Neutrophil (primary cell): Measurements from ENCODE around the gene PODN.

Experiments used
- H3K27ac ChIP-seq: fragments of 200-600 bp; sonication (generic); 2 replicates; pipeline ENCODE4 v1.5.1; 2016; ENCODE audit warnings: mild to moderate bottlenecking, moderate library complexity
- H3K27me3 ChIP-seq: fragments of 200-600 bp; sonication (generic); 2 replicates; pipeline ENCODE4 v1.6.0; 2016; ENCODE audit warnings: mild to moderate bottlenecking
- H3K36me3 ChIP-seq: fragments of 200-600 bp; sonication (generic); 2 replicates; pipeline ENCODE4 v1.5.1; 2017
- H3K4me1 ChIP-seq, 2 experiments: fragments of 200-600 bp in 1 of 2; sonication (generic) in 1 of 2; 1 replicate in 1 of 2; 2 replicates in 1 of 2; pipeline versions ENCODE4 v1.5.1 to v1.6.1; 2013 to 2016; ENCODE audit warnings: low read depth in 1 of 2, low read length in 1 of 2, mild to moderate bottlenecking in 1 of 2, moderate library complexity in 1 of 2; ENCODE audit not compliant: control insufficient read depth in 1 of 2, insufficient read depth in 1 of 2
- H3K4me3 ChIP-seq, 2 experiments: fragments of 200-600 bp in 1 of 2; sonication (generic) in 1 of 2; 1 replicate in 1 of 2; 2 replicates in 1 of 2; pipeline ENCODE4 v1.5.1; 2013 to 2016; ENCODE audit warnings: low read depth in 1 of 2, low read length in 1 of 2, mild to moderate bottlenecking in 1 of 2, moderate library complexity in 1 of 2
- H3K9me3 ChIP-seq: fragments of 200-600 bp; sonication (generic); 2 replicates; pipeline ENCODE4 v1.5.1; 2016
- TF ChIP-seq, protein P1 (sequence below): fragments of 200-600 bp; sonication (generic); IDR thresholded peaks from 2 replicates; pipeline ENCODE4 v1.5.1; 2016; ENCODE audit warnings: antibody characterized with exemption

PODN gene

DNA sequence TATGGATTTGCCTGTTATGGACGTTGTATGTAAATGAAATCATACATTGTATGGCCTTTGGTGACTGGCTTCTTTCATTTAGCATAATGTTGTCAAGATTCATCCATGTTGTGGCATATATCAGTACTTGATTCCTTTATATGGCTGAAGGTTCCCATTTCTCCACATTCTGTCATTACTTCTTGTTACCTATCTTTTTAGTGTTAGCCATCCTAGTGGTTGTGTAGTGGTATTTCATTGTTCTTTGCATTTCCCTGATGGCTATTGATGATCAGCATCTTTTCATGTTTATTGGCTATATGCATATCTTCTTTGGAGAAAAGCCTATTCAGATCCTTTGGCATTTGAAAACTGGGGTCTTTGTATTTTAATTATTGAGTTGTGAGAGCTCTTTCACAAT lies 39.8 kb upstream of the PODN start:
- no peak overlapping the region for H3K27ac ChIP-seq
- no peak overlapping the region for H3K4me3 ChIP-seq
- no peaks in the 10 kb centered on the region for H3K36me3 ChIP-seq
- TF ChIP-seq, protein P1, sequence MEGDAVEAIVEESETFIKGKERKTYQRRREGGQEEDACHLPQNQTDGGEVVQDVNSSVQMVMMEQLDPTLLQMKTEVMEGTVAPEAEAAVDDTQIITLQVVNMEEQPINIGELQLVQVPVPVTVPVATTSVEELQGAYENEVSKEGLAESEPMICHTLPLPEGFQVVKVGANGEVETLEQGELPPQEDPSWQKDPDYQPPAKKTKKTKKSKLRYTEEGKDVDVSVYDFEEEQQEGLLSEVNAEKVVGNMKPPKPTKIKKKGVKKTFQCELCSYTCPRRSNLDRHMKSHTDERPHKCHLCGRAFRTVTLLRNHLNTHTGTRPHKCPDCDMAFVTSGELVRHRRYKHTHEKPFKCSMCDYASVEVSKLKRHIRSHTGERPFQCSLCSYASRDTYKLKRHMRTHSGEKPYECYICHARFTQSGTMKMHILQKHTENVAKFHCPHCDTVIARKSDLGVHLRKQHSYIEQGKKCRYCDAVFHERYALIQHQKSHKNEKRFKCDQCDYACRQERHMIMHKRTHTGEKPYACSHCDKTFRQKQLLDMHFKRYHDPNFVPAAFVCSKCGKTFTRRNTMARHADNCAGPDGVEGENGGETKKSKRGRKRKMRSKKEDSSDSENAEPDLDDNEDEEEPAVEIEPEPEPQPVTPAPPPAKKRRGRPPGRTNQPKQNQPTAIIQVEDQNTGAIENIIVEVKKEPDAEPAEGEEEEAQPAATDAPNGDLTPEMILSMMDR, result no peak
- no peaks in the 10 kb centered on the region for H3K27me3 ChIP-seq
- H3K4me1 ChIP-seq, result peaks cover 28 to 29% of the 10 kb centered on the region in 2 experiments
- H3K9me3 ChIP-seq, result no peaks in the 10 kb centered on the region

DNA sequence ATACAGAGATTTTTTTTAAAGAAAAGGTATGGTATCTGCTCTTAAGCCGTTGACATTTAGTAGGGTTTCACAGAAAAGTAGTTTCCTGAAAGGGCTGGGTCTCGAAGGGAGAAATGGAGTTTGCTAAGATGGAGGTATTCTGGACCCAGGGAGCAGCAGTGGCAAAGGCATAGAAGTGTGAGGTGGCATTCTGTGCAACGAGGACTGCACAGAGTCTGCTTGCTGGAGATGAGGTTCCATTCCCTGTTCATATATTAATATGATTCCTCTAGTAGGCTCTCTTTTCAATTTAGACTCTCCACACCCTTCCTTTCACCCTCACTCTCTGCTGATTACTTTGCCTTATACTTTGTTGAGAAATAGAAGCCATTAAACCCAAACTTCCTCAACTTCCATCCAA lies 38.5 kb upstream of the PODN start:
- Histone ChIP-seq H3K27me3 (no peaks in the 10 kb centered on the region), H3K27ac (no peak overlapping the region), H3K4me1 (peaks cover 27 to 28% of the 10 kb centered on the region in 2 experiments), H3K36me3 (peaks cover 1% of the 10 kb centered on the region), H3K9me3 (no peaks in the 10 kb centered on the region), H3K4me3 (no peak overlapping the region)
- TF ChIP-seq, protein P1, result no peak

DNA sequence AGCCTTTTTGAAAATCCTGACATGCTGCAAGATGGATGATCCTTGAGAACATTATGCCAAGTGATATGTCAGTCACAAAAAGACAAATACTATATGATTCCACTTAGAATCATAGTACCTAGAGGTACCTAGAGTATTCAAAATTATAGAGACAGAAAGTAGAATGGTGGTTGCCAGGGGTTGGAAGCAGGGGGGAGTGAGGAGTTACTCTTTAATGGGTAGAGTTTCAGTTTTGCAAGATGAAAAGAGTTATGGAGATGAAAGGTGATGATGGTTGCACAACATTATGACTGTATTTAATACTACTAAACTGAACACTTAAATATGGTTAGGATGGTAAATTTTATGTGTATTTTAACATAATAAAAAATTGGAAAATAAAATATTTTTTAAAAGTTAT lies 37.9 kb upstream of the PODN start:
- Histone ChIP-seq H3K27ac (no peak overlapping the region), H3K9me3 (no peaks in the 10 kb centered on the region), H3K4me1 (peaks cover 27 to 28% of the 10 kb centered on the region in 2 experiments), H3K36me3 (peaks cover 6% of the 10 kb centered on the region), H3K27me3 (no peaks in the 10 kb centered on the region), H3K4me3 (no peak overlapping the region)
- TF ChIP-seq, protein P1, result no peak

DNA sequence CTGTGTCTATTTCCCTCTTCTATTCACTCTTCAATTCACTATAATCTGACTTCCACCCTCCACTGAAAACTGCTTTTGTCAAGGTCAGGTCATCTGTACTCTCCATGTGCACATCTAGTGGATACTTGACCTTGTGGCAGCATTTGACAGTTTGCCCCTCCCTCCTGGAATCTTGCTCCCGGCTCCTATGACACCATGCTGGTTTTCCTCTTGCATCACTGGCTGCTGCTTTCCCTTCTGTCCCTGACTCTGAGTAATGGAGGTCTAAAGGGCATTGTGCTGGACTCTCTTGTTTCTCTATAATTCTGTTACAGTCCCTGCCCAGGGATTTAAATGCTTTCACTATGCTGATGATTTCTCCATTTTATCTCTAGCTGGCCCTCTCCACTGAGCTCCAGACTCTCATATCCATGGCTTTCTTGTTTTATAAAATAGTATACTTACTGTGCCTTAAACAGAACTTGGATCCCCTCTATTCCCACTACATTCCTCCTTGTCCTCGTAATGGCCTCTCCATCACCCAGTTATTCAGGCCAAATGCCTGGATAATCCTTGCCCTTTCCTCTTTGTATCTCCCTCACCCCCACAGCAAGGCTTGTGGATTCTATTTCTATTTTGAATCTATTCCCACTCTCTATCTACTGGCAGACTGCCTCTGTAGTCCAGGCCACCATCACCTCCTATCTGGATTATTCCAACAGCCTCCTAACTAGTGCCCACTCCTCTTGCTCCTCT lies 36.8 kb upstream of the PODN start:
- Histone ChIP-seq H3K27ac (no peak overlapping the region), H3K36me3 (peaks cover 17% of the 10 kb centered on the region), H3K27me3 (no peaks in the 10 kb centered on the region), H3K4me3 (no peak overlapping the region), H3K9me3 (no peaks in the 10 kb centered on the region), H3K4me1 (peaks cover 27 to 28% of the 10 kb centered on the region in 2 experiments)
- TF ChIP-seq, protein P1, result no peak

DNA sequence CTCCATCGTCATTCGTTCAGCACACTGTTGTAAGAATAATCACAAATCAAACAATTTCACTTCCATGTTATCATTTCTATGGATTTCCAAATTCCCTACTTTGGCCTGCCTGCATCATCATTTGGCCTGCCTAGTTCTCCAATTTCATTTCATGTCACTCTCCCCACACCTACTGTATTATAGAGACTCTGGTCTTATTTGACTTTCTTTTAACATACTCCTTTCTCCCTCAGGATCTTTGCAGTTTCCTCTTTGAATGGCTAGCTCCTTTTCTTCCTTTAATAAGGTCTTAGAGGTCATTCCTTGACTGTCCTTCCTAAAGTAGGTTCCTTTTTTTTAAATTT lies 36.3 kb upstream of the PODN start:
- H3K9me3 ChIP-seq, result no peaks in the 10 kb centered on the region
- H3K4me1 ChIP-seq, result peaks cover 27 to 28% of the 10 kb centered on the region in 2 experiments
- TF ChIP-seq, protein P1, result no peak
- H3K27ac ChIP-seq, result no peak overlapping the region
- peaks cover 17% of the 10 kb centered on the region for H3K36me3 ChIP-seq
- H3K27me3 ChIP-seq, result no peaks in the 10 kb centered on the region
- no peak overlapping the region for H3K4me3 ChIP-seq
